Suprapubic skin (tissue), 4 donors: Measurements from ENCODE around the gene FBXO21.

ENCODE experiments used
- CTCF ChIP-seq, 2 donors: fragments of 200-600 bp in 1 of 2; fragments of 450-650 bp in 1 of 2; sonication (generic) in 1 of 2; IDR thresholded peaks; one replicate each; pipeline ENCODE4 v1.5.1; 2016 to 2019; ENCODE audit warnings: antibody characterized with exemption in 2 of 2, mild to moderate bottlenecking in 1 of 2, moderate library complexity in 1 of 2
- EP300 ChIP-seq: sonication (generic); formaldehyde crosslinking; IDR thresholded peaks from one replicate; pipeline ENCODE4 v1.6.1; 2017; ENCODE audit warnings: antibody characterized with exemption
- POLR2A ChIP-seq, 2 donors: fragments of 450-650 bp; IDR thresholded peaks; one replicate each; pipeline ENCODE4 v1.6.1; 2017; ENCODE audit warnings: antibody characterized with exemption in 2 of 2, mild to moderate bottlenecking in 2 of 2, moderate library complexity in 2 of 2
- POLR2AphosphoS5 ChIP-seq, 3 donors: sonication (generic); formaldehyde crosslinking; IDR thresholded peaks; one replicate each; pipeline ENCODE4 v1.6.1; 2017; ENCODE audit warnings: antibody characterized with exemption in 3 of 3

- TF ChIP-seq POLR2AphosphoS5 (IDR thresholded peaks at IDR 0.05) (no peak), CTCF (IDR thresholded peaks at IDR 0.05) (no peak), POLR2A (IDR thresholded peaks at IDR 0.05) (no peak), EP300 (no peak)
Observed at GRCh38 chr12:117118838-117119591, 71.3 kb downstream of the FBXO21 start.
